NCI-H2081 treated with DMSO at 0.1 percent for 48 hours (cell line): ENCODE data around the gene ECE1.

Source experiments
- DNase-seq: peaks from one replicate; lab custom pipeline; 2025; lab: John Stamatoyannopoulos, UW

Gene ECE1

DNA sequence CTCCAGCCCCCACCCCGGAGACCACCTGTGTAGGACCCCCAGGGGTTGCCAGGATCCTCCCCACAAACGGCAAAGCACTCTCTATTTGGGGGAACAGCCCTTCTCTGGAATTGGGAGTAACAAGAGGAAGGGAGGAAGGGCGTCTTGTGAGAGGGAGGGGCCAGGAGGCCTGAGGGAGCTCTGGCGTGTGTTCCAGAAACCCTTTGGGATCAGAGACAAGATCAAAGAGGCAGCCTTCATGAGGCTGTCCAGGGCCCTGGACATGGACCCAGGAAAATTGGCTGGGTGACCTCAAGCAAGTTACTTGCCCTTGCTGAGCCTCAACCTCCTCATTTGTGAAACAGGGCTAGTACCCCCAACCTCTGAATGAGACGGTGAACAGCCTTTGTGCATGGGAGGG is 18.1 kb upstream of the ECE1 start:
- no peak for DNase-seq

DNA sequence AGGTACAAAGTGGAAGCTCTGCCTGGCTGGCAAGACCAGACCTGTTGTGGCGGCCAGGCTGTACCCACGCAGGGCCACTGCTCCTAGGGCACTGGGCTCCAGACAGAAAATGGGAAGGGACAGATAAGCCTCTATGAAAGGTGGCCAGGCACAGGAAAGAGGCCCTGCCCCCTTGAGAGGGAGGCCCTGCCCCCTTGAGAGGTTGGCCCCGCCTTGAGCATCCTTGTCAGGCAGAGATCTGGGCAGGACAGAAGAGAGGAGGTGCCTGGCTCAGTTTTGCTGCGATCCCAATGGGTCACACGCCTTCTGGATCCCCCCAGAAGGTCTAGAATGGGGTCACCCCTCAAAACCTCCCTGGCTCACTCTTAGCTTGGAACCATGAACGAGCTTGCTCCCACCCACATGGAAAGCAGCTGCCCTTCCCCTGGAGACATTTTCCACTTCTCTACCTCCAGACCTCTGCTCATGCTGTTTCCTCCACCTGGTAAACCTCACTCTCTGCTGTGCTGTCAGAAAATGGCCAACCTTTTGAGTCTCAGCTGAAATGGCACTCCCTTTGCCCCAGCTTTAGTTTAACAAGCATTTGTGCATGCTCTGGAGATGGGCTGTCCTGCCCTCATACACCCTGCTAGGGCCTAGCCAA is 17.5 kb upstream of the ECE1 start:
- DNase-seq: no peak

DNA sequence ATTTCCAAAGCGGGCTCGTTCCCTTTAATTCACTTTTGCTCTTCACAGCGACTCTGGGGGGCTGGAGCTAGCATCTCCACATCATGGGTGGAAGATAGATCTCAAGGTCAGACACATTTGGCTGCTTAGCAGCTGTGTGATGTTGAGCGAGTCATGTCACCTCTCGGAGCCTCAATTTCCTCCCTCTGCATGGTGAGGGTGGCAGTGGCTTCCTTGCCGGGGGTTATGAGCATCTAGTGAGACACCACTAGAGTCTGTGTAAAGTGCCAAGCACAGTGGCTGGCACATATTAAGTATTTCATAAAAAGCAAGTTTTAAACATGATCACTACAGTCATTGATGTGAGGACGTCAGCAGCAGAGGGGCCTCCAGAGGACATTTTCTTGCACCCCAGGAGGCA is 16.9 kb upstream of the ECE1 start:
- no peak for DNase-seq

DNA sequence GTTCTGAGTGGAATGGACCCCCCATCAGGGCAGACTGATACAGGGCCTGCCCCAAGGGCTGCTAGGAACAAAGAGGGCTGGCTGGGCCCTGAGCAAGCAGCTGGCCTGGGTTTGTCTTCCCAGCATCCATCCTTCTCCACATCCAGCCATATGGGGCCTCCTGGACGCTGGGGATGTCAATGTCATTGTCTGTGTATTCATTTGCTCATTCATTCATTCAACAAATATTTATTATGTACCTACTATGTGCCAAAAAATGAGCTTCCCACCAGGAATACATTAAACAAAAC is 15.6 kb upstream of the ECE1 start:
- no peak for DNase-seq

DNA sequence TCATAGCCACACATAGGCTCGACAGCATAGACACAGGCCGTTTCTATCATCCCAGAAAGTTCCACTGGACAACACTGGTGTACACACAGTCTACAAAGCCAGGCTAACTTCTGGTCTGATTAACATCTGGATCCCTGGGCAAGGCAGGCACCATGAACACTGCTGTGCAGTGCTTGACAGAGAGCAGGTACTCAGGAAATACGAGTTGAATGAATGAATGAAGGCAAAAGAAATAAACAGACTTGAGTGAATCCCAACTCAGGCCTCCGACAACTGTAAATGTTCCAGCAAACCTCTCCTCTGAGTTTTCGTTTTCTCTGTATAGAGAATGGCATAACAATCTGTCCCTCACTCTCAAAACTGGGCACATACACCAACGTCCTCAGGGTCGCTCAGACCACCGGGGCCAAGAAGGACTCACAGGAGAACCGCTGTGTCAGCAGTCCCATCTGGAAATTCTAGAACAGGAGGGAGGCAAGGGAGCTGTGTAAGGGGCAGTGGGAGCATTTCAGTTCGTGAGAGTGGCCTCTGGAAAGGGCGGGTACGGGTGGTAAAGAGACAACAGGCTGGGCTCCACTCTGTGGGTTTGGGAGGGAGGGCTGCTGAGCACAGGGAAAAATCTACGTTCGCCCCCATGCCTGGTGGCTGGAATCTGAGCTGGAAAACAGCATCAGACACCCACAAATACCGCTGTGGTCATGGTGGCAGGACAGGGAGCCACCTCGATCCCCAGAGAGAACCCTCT is 15.1 kb upstream of the ECE1 start:
- no peak for DNase-seq

DNA sequence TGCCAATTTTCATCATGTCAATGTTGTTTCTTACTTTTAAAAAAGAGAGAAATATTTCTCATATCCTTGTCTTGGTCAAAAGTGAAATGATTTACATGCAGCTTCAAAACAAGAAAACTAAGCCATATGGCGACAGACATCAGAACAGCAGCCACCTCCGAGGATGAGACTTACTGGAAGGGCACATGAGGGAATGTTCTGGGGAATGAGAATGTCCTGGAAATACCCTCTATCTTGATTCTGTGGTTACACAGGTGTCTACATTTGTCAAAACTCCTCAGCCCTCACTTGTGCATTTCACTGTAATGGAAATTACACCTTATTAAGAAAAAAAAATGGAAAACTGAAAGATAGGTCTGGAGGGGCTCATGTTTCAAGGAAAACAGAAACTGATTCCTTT is 14.2 kb upstream of the ECE1 start:
- DNase-seq: no peak

DNA sequence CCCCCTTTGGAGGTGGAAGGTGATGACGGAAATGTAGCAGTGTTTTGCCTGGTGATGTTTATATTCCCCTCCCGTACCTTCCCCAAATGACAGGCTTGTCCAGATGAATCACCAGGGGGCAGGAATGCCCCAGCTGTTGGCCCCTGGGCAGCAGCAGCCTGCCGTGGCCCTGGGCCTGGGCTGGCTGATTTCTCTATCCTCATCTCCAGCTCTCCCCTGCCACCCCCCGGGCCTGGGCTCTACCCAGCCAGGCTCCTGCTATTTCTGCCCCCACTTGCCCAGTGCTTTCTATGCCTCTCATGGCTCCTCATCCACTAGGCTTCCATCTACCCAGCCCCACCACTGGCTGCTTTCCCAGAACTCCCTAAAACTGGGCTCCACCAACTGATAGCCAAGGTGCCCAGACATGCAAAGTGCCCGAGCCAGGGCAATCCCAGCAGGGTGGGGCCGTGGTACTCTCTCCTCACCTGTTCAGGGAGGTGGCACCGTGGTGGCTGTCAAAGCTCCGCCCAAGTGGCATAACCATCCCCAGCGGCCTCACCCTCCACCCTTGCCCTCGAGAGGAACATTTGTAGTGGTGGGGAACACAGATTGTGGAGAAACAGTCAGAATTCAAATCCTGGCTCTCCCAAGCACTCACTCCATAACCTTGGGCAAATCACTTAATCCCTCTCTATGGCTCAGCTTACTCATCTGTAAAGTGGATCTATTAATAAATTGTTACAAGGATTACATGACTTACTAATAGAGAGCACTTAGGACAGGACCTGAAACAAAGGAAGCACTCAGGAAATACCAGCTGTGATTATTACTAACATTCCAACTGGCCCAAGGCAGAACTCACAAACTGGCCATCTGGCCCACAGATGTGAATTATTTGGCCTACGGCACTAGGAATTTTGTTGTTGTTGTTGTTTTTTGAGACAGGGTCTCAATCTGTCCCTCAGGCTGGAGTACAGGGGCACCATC is 12.8 kb upstream of the ECE1 start:
- no peak for DNase-seq

DNA sequence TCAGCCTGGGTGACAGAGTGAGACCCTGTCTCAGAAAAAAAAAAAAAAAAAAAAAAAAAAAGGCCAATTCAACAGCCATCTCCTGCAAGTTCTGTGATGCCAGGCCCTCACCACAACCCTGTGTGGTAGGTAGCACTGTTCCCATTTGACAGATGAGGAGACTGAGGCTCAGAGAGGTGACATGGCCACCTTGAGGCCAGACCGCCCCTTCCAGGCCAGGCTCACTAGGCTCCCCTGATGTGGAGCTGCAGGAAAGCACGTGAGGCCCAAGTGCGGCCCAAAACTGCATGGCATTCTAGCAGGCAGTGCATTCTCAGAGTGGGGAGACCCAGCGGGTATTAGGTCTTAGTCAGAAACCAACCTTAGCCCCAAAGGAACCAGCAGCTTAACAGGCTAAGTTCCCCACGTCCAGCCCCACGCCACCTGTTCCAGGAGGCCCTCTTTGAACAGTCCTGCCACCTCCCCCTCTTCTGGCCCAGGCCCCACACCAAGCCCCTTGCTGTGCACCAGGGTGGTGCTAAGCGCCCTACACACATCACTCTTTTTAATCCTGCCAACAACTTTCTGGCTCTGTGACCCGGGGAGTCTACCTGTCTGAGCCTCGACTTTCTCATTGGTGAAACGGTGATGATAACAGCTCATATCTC is 11.7 kb upstream of the ECE1 start:
- no peak for DNase-seq

DNA sequence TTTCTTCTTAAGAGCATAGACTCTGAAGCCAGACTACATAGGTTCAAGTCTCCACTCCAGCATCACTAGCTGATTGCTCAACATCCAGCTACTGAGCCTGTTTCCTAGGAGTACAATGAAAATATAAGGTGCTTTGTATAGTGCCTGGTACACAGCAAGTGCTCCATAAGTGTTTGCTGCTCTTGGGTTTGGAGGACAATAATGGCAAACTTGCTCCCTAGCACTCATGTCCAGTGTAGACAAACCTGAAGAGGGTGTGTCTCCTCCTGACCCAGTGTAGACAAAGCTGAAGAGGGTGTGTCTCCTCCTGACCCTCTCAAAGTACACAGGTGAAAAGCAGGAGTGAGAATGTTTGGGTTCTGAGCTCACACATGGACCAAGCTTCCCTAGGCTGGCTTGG is 10.5 kb upstream of the ECE1 start:
- DNase-seq: no peak

DNA sequence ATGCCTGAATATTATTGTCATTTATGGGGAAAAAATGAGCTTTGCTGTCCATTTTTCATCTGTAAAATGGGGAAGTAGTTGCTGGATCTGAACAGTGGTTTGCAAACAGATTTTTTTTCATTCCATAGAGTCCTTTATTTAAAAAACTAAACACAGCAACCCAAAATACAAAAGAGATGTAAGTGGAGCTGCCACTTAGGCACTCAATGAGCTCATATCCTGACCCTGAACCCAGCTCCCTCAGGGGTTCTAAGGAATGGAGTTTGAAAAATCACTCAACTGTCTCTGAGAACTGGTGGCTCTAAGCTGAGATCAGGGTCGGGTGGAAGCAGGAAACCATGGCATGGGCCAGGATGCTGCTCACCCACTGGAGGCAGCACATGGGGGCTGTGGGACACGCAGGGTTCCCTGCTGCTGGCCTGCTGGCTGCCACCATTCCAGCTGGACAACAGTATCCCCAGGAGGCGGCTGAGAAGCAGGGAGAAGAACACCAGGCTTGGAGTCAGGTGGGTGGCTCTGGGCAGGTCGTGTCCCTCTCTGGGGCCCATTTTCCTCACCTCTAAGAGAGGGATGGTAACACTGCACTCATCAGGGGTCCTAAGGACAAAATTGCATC is 9.6 kb upstream of the ECE1 start:
- DNase-seq: no peak

DNA sequence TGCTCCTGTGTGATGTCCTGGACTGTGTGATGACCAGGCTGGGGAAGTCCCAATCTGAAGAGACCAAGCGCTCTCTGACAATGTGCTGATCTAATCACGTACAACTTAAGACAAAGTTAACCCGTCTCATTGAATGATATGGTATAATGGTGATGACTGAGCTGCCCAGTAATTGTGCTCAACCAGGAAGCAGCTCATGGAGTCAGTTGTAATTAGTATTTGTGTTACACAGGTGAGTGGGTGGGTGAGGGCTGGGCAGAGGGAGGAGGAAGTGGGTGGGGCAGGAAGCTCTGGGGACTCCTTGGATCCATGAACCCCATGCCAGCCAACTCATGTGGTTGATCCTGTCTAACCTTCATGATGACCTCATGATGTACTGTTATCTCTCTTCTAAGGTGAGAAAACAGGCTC is 8.7 kb upstream of the ECE1 start:
- DNase-seq: no peak

DNA sequence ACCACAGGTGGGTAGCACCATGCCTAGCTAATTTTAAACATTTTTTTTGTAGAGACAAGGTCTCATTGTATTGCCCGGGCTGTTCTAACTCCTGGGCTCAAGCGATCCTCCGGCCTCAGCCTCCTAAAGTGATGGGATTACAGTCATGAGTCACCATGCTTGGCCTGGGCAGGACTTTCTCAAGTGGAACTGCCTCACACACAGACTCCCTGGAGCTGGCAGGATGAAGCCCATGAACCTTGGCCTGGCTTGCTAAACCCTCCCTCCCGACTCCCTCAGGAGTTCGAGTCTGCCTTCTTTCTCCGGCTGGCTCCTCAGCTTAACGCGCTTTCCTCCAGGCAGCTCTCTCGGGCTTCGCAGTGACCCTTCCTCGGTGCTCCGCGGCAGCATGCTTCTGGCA is 7.7 kb upstream of the ECE1 start:
- DNase-seq: no peak

DNA sequence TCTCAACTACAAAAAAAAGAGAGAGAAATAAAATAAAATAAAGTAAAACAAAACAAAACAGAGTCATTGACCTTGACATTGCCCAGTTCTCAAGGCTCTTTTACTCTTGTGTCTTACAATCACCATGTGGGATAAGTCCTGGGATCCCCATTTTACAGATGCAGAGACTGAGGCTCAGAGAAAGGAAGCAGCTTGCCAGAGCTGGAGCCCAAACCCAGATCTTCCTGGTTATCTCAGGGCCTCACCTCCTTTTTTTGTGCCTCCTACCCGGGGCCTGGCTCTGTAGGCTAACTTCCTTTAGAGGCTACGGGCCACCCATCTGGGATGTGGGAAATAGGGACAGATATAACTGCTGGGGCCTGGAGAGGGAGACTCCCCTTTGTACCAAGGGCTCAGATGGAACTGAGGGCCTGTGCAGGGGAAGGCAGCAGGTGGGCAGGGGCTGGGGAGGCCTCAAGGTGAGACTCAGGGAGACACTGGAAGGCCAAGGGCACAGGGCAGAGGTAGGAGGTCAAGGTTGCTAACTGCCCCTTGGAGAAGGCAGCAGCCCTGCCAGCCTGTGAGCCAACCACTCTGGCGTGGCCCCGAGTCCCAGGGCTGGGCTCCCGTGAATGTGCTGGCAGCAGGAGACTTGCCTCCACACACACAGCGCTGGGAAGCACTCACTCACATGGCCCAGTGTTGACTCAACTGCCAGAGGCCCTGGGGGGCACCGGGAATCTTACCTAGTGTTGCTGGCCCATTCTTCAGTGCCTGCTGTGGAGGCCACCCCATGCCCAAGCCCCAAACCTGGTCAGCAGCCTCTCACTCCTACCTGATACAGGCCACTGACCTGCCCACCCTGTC is 6.5 kb upstream of the ECE1 start:
- DNase-seq: no peak

DNA sequence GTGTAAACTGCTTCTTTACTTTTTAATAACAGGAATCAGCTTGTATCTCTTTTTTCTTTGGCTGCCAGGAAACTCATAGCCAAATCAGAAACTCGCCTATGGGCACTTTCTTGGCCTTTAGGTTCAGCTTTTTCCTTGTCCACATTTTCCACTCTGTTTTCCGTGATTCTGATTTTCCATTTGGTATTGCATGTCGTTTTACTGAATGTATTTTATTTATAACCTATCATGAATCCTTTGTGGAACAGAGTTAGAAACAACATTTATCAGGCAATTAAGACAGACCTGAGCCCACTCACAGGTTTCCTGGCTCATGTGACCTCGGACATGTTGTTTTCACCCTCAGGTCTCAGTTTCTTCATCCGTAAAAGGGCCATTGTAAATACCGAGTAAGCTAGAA is 5.3 kb upstream of the ECE1 start:
- no peak for DNase-seq

DNA sequence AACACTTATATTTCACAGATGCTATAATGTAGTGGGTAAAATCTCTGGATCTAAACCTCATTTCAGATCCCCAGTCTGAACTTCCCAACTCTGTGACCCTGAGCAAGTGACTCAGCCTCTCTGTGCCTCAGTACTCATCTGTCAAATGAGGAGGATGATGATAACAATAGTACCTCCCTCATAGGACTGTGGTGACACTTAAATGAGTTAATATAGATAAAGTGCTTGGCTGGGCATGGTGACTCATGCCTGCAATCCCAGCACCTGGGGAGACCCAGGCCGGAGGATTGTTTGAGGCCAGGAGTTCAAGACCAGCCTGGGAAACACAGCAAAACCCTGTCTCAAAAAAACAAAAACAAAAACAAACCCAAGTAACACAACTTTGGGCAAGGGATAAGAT is 4.7 kb upstream of the ECE1 start:
- no peak for DNase-seq

DNA sequence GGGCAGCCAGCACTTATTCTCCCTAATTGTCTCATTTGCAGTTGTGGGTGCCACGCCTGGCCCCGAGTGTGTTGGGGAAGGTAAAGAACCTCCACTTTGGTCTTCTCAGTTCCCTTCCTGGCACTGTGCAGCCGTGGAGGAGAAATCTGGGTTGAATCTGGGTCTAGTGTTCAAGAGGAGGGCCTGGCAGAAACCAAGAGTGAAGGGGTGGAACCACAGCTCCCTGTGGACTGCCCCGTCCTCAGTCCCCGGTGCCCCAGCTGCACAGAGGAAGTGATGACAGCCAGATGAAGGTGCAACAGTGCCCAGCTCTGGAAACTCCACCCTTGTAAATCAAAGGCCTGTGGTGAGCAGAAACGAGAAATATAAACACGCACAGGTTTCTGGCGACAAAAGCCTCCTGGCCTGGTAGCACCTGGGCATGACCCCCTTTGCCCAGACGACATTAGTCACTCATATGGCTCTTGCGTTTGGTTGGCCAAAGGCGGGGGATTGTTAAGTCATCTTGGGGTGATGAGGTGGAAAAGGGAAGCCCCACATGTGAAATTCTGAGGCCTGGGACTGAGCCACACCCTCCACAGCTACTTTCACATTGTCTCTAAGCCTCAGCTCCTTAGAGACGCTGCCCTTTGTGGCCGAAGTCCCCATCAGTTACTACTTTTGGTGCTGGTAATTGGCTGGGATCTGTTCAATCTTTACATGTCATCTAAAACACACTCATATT is 4.2 kb upstream of the ECE1 start:
- no peak for DNase-seq

DNA sequence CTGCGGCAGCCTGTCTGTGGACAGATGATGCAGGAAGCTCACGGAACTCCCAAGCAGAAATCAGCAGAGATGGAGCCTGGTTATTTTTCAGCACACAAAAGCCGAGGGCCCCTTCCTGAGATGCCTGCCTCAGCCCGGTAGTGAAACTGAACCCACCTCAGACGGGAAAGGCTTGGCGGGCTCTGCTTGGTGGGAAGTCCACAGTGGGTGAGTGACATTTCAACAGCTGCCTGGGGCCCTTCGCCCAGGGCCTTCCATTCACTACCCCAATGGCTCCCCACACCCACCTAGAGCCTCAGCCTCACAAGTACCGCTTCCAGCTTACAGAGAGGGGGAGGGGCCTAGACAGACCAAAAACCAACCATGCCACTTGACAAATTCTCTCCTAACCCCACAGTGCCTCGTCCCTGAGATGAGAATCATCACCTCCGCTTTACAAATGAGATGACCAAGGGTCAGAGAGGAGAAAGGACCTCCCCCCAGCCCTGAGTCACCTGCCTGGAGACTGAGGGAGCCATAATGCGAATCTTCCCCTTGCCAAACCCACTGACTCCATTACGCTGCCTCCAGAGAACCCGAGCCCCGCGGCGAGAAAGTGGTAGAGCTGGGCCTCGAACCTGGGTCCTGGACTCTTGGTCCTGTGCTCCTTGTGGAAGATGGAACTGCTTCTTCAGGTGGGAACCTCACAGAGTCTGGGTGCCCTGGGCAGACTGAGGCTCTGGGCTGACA is 3.4 kb upstream of the ECE1 start:
- no peak for DNase-seq

DNA sequence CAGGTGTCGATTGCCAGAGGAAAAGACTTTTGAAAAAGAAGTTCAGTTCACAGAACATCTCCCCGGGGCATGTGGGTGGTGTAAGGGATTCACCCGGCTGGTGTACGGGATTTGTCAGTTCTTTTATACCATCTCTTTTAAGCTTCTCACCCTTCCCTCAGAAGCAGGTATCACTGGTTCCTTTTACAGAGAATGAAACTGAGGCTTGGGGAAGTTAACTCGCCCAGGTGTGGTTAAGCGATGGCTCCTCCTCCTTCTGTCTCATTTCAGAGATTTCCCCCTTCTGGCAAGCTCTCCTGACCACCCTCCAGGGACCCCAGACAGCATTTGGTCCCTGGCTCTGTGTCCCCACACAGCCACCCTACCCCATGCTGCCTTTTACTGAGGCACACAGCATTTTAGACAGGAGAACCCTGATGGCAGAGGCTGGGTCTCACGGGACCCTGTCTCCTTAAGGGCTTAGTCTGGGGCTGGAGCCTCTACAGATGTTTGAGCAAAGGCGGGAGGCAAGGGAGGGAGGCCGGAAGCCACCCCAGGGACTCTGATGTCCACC is 2.8 kb upstream of the ECE1 start:
- DNase-seq: no peak

DNA sequence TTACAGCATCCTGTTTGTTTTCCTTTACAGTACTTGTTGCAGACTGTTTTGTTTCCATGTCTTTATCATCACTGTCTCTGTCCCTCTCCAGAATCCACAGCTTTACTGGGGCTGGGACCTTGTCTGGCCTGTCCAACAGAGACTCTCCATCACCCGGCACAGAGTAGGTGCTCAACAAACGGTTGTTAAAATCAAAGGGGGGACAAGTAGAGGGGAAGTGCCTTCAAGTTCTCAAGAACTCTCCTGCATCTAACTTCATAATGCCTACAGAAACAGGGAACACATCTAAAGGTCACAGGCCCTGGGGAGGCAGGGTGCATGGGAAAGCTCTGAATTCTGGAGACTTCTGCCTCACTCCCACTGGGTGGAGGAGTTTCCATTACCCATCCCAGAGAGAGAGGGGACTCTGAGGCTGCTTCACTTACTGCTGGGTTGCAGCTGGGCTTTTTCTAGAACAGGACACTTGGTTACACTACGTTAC is 2.3 kb upstream of the ECE1 start:
- DNase-seq: no peak
